ENCODE results near the gene MAP3K2.

The MAP3K2 gene

DNA sequence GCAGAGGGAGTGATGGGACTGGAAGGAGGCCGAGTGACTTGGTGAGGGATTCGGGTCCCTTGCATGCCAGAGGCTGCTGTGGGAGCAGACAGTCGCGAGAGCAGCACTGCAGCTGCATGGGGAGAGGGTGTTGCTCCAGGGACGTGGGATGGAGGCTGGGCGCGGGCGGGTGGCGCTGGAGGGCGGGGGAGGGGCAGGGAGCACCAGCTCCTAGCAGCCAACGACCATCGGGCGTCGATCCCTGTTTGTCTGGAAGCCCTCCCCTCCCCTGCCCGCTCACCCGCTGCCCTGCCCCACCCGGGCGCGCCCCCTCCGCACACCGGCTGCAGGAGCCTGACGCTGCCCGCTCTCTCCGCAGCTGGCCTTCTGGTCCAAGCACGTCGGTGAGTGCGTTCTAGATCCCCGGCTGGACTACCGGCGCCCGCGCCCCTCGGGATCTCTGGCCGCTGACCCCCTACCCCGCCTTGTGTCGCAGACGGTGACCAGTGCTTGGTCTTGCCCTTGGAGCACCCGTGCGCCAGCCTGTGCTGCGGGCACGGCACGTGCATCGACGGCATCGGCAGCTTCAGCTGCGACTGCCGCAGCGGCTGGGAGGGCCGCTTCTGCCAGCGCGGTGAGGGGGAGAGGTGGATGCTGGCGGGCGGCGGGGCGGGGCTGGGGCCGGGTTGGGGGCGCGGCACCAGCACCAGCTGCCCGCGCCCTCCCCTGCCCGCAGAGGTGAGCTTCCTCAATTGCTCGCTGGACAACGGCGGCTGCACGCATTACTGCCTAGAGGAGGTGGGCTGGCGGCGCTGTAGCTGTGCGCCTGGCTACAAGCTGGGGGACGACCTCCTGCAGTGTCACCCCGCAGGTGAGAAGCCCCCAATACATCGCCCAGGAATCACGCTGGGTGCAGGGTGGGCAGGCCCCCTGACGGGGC, 35.0 kb upstream of the MAP3K2 start:
- DNase-seq, result no peak
- in situ Hi-C loops (cut with HindIII; ENCODE audit: low pct_ligation_motif_present, low pct_unique_long_range_greater_than_20kb, low sequenced_read_pairs), result no loop called here

DNA sequence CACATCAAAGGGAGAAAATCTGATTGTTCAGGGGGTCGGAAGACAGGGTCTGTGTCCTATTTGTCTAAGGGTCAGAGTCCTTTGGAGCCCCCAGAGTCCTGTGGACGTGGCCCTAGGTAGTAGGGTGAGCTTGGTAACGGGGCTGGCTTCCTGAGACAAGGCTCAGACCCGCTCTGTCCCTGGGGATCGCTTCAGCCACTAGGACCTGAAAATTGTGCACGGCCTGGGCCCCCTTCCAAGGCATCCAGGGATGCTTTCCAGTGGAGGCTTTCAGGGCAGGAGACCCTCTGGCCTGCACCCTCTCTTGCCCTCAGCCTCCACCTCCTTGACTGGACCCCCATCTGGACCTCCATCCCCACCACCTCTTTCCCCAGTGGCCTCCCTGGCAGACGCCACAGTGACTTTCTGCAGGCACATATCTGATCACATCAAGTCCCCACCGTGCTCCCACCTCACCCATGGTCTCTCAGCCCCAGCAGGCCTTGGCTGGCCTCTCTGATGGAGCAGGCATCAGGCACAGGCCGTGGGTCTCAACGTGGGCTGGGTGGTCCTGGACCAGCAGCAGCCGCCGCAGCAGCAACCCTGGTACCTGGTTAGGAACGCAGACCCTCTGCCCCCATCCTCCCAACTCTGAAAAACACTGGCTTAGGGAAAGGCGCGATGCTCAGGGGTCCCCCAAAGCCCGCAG, 34.2 kb upstream of the MAP3K2 start:
- no peak for DNase-seq
- in situ Hi-C loops (cut with HindIII; ENCODE audit: low pct_ligation_motif_present, low pct_unique_long_range_greater_than_20kb, low sequenced_read_pairs), result no loop called here

- in situ Hi-C loops (cut with HindIII; ENCODE audit: low pct_ligation_motif_present, low pct_unique_long_range_greater_than_20kb, low sequenced_read_pairs), result no loop called here
- no peak for DNase-seq
Observed at GRCh38 chr2:127421116-127421800, 33.5 kb upstream of the MAP3K2 start.

GRCh38 chr2:127420039-127420864, 32.5 kb upstream of the MAP3K2 start:
- no peak for DNase-seq
- in situ Hi-C loops (cut with HindIII; ENCODE audit: low pct_ligation_motif_present, low pct_unique_long_range_greater_than_20kb, low sequenced_read_pairs), result no loop called here

GRCh38 chr2:127419448-127420038, 31.8 kb upstream of the MAP3K2 start:
- in situ Hi-C loops (cut with HindIII; ENCODE audit: low pct_ligation_motif_present, low pct_unique_long_range_greater_than_20kb, low sequenced_read_pairs), result no loop called here
- DNase-seq, result no peak

DNA sequence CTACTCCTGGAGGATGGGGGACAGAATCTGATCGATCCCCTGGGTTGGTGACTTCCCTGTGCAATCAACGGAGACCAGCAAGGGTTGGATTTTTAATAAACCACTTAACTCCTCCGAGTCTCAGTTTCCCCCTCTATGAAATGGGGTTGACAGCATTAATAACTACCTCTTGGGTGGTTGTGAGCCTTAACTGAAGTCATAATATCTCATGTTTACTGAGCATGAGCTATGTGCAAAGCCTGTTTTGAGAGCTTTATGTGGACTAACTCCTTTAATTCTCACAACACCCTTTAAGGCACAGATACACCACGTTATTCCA, 31.3 kb upstream of the MAP3K2 start:
- in situ Hi-C loops (cut with HindIII; ENCODE audit: low pct_ligation_motif_present, low pct_unique_long_range_greater_than_20kb, low sequenced_read_pairs), result no loop called here
- DNase-seq, result no peak

GRCh38 chr2:127418300-127419111, 30.7 kb upstream of the MAP3K2 start, which contains the start of gene PROC:
PROC (plus strand) TSS chr2:127418427; CDS start chr2:127419943, 1,516 bp downstream.
- no peak for DNase-seq
- in situ Hi-C loops (cut with HindIII; ENCODE audit: low pct_ligation_motif_present, low pct_unique_long_range_greater_than_20kb, low sequenced_read_pairs), result no loop called here

DNA sequence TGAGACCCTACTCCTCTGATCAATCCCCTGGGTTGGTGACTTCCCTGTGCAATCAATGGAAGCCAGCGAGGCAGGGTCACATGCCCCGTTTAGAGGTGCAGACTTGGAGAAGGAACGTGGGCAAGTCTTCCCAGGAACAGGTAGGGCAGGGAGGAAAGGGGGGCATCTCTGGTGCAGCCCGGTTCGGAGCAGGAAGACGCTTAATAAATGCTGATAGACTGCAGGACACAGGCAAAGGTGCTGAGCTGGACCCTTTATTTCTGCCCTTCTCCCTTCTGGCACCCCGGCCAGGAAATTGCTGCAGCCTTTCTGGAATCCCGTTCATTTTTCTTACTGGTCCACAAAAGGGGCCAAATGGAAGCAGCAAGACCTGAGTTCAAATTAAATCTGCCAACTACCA, 29.6 kb upstream of the MAP3K2 start:
- DNase-seq, result no peak
- in situ Hi-C loops (cut with HindIII; ENCODE audit: low pct_ligation_motif_present, low pct_unique_long_range_greater_than_20kb, low sequenced_read_pairs), result no loop called here

- in situ Hi-C loops (cut with HindIII; ENCODE audit: low pct_ligation_motif_present, low pct_unique_long_range_greater_than_20kb, low sequenced_read_pairs), result no loop called here
- no peak for DNase-seq
Observed at GRCh38 chr2:127416506-127417001, 28.8 kb upstream of the MAP3K2 start.

GRCh38 chr2:127415593-127416505, 28.1 kb upstream of the MAP3K2 start:
- in situ Hi-C loops (cut with HindIII; ENCODE audit: low pct_ligation_motif_present, low pct_unique_long_range_greater_than_20kb, low sequenced_read_pairs), result no loop called here
- DNase-seq, result peak; percentile 76

DNA sequence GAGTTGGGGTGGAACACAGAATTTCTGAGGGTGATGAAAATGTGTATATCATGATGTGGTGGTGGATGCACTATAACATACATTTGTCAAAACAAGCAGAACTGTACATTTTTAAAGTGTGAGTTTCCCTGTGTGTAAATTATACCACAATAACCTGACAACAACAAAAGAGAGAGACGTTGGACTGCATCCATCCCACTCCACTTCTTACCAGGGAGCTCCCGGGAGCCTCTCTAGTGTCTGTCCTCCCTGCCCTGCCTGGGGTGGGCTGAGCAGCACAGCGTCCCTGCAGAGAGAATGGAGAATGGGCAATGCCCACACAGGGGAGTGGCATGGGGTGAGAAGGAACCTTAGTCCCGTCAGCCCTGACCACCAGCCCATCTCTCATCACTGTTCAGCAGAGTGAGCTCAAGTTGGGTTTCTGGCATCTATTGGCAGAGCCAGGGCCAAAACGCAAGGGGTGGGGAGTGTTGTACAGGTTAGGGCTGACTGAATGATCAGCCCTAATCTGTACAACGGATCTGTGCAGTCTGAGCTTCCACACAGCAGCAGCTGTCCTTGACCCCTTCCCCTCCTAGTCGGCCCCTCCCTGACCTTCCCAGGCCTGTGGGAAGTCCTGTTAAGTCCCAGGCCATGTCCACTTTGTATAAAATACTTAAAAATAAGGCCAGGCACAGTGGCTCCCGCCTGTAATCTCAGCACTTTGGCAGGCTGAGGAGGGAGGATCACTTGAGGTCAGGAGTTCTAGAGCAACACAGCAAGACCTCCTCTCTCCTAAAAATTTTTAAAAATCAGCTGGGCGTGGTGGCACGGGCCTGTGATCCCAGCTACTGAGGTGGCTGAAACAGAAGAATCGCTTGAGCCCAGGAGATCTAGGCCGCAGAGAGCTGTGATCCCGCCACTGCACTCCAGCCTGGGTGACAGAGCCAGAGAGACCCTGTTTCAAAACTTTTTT, 27.1 kb upstream of the MAP3K2 start:
- in situ Hi-C loops (cut with HindIII; ENCODE audit: low pct_ligation_motif_present, low pct_unique_long_range_greater_than_20kb, low sequenced_read_pairs), result no loop called here

DNA sequence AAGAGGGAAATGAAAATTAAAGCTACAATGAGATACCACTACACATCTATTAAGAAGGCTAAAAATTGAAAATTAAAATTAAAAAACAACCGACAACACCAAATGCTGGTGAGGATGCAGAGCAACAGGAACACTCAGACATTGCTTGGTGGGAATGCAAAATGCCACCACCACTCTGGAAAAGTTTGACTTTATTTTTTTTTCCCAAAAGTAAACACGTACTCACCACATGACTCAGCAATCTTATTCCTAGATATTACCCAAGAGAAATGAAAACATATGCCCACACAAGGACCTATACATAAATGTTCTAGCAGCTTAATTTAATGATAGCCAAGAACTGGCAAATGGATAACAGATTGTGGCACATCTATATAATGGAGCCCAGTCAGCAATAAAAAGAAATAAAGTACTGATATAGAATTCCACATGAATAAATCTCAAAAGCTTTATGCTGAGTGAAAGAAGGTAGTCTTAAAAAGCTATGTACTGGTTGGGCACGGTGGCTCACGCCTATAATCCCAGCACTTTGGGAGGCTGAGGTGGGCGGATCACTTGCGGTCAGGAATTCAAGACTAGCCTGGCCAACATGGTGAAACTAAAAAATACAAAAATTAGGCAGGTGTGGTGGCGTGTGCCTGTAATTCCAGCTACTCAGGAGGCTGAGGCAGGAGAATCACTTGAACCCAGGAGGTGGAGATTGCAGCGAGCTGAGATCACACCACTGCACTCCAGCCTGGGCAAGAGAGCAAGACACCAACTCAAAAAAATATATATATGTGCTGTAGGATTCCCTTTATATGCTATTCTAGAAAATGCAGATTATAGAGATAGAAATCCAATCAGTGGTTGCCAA, 26.2 kb upstream of the MAP3K2 start:
- in situ Hi-C loops (cut with HindIII; ENCODE audit: low pct_ligation_motif_present, low pct_unique_long_range_greater_than_20kb, low sequenced_read_pairs), result no loop called here
- no peak for DNase-seq

More for the DNA sequence above, 27.1 kb upstream of the MAP3K2 start:
- no peak for DNase-seq

GRCh38 chr2:127413200-127413599, 25.4 kb upstream of the MAP3K2 start:
- in situ Hi-C loops (cut with HindIII; ENCODE audit: low pct_ligation_motif_present, low pct_unique_long_range_greater_than_20kb, low sequenced_read_pairs), result no loop called here
- no peak for DNase-seq

GRCh38 chr2:127411653-127412369, 24.0 kb upstream of the MAP3K2 start:
- no peak for DNase-seq
- in situ Hi-C loops (cut with HindIII; ENCODE audit: low pct_ligation_motif_present, low pct_unique_long_range_greater_than_20kb, low sequenced_read_pairs), result no loop called here

Data from ACHN (cell line).